ENCODE data around the gene KDSR. TPM values are rescaled to one million over a fixed set of nuclear protein-coding genes. Genes with fewer than 3 reads are reported as not detected.

Gene KDSR
- total RNA-seq, 1 donor, result 46.3 TPM

DNA sequence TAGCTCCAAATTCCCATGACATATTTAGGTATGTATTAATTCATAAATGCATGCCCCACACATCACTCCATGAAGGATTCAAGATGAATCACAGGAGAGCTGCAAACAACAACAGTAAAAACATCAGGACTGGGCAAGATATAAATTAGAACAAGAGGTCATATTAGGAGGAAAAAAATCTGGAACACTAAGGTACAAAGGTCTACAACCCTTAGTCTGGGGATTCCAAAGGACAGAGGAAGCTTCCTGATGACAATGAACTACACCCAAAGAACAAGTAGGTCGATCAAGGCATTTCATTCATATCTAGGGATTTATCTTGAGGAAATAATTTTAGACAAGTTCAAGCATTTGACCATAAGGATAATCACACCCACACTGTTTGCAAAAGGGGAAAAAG lies 40.7 kb upstream of the KDSR start:
- H3K36me3 ChIP-seq (ENCODE audit: insufficient read depth, low read length), result peaks cover 49% of the 10 kb centered on the region
- no peak overlapping the region for H3K4me3 ChIP-seq (ENCODE audit: insufficient read depth, low read length)
- H3K4me2 ChIP-seq (ENCODE audit: insufficient read depth, low read length), result no peak overlapping the region
- H3K27me3 ChIP-seq (ENCODE audit: insufficient read depth, low read length), result no peaks in the 10 kb centered on the region
- H3K27ac ChIP-seq (ENCODE audit: low read depth, low read length), result no peak overlapping the region
- H3K79me2 ChIP-seq (ENCODE audit: insufficient read depth, low read length), result peaks cover 50% of the 10 kb centered on the region
- peaks cover 8% of the 10 kb centered on the region for H3K4me1 ChIP-seq (ENCODE audit: insufficient read depth, low read length)
- DNase-seq (ENCODE audit: insufficient read length, low spot score, missing footprints), result no peak
- TF ChIP-seq, protein P1, sequence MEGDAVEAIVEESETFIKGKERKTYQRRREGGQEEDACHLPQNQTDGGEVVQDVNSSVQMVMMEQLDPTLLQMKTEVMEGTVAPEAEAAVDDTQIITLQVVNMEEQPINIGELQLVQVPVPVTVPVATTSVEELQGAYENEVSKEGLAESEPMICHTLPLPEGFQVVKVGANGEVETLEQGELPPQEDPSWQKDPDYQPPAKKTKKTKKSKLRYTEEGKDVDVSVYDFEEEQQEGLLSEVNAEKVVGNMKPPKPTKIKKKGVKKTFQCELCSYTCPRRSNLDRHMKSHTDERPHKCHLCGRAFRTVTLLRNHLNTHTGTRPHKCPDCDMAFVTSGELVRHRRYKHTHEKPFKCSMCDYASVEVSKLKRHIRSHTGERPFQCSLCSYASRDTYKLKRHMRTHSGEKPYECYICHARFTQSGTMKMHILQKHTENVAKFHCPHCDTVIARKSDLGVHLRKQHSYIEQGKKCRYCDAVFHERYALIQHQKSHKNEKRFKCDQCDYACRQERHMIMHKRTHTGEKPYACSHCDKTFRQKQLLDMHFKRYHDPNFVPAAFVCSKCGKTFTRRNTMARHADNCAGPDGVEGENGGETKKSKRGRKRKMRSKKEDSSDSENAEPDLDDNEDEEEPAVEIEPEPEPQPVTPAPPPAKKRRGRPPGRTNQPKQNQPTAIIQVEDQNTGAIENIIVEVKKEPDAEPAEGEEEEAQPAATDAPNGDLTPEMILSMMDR (IDR thresholded peaks at IDR 0.05; ENCODE audit: extremely low read depth, low read depth, low read length), result no peak
- no peak overlapping the region for H2AFZ ChIP-seq (ENCODE audit: low read length)
- no peaks in the 10 kb centered on the region for H3K9me3 ChIP-seq (ENCODE audit: low read depth, low read length)
- peaks cover 9% of the 10 kb centered on the region for H4K20me1 ChIP-seq (ENCODE audit: insufficient read depth, low read length)

DNA sequence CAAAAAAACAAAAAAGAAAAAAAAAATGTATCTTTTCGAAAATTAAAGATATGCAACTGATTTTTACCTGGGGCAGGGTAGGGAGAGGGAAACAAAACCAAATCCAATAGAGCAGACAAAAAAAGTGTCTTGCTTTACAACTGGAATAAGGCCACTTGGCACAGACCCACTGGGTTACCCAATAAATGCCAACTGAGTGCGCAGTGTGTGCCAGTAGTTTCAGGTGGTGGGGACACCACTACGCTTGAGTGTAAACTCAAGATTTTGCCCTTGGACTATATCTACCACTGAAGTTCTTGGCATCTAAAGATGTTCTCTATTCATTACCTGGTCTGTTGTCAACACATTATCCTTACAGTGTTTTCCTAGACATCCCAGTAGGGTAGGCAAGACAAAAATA lies 39.0 kb upstream of the KDSR start:
- no peak overlapping the region for H2AFZ ChIP-seq (ENCODE audit: low read length)
- H3K79me2 ChIP-seq (ENCODE audit: insufficient read depth, low read length), result peaks cover 46% of the 10 kb centered on the region

DNA sequence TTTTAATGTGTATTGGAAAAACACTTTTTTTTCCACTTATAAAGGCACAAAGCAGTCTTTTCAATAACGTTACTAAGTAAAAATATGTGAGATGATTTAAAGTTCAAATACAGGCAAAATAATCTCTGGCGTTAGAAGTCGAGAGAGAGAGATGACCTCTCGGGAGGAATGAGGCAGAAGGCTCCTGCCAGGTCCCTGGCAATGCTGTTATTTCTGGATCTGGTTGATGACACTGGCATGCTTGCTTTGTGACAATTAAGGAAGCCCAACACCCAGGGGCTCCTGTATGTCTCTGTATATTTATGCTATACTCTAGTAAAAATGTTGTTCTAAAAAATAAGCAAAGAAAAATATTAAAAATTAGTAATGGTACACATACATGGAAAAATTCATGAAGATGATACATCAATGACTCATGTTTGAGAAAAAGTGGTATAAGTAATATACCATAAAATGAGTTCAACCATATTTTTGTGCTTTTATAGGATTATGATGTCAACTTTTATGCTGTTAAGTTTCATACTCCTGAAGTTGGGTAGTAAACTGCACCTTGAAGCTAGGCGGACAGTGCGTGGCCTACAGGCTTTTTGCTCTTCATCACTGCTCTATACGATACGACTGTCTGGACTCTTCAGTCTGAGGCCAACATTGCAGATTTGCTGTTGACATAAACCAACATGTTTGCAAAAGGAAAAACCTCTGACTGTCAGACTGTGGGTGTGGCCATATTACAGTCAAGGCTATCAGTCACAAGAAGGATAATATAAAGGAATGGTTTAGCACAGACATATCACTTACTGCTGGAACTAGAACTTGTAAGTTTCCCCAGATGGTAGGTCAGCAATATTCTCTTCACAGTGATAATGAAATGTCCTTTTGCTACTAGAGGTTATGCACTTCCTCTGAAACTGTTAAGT lies 35.5 kb upstream of the KDSR start:
- no peak overlapping the region for H2AFZ ChIP-seq (ENCODE audit: low read length)
- peaks cover 16% of the 10 kb centered on the region for H3K79me2 ChIP-seq (ENCODE audit: insufficient read depth, low read length)
- H4K20me1 ChIP-seq (ENCODE audit: insufficient read depth, low read length), result no peaks in the 10 kb centered on the region
- no peak overlapping the region for H3K4me3 ChIP-seq (ENCODE audit: insufficient read depth, low read length)
- TF ChIP-seq, protein P1 (IDR thresholded peaks at IDR 0.05; ENCODE audit: extremely low read depth, low read depth, low read length), result no peak
- H3K4me1 ChIP-seq (ENCODE audit: insufficient read depth, low read length), result no peaks in the 10 kb centered on the region
- no peak overlapping the region for H3K4me2 ChIP-seq (ENCODE audit: insufficient read depth, low read length)
- H3K27ac ChIP-seq (ENCODE audit: low read depth, low read length), result no peak overlapping the region
- no peaks in the 10 kb centered on the region for H3K9me3 ChIP-seq (ENCODE audit: low read depth, low read length)
- DNase-seq (ENCODE audit: insufficient read length, low spot score, missing footprints), result no peak
- peaks cover 61% of the 10 kb centered on the region for H3K36me3 ChIP-seq (ENCODE audit: insufficient read depth, low read length)
- H3K27me3 ChIP-seq (ENCODE audit: insufficient read depth, low read length), result no peaks in the 10 kb centered on the region

More for the DNA sequence above, 39.0 kb upstream of the KDSR start:
- TF ChIP-seq, protein P1 (IDR thresholded peaks at IDR 0.05; ENCODE audit: extremely low read depth, low read depth, low read length), result no peak
- Histone ChIP-seq H3K9me3 (ENCODE audit: low read depth, low read length) (no peaks in the 10 kb centered on the region), H3K4me1 (ENCODE audit: insufficient read depth, low read length) (peaks cover 4% of the 10 kb centered on the region), H3K27ac (ENCODE audit: low read depth, low read length) (no peak overlapping the region), H4K20me1 (ENCODE audit: insufficient read depth, low read length) (peaks cover 5% of the 10 kb centered on the region), H3K36me3 (ENCODE audit: insufficient read depth, low read length) (peaks cover 58% of the 10 kb centered on the region), H3K4me2 (ENCODE audit: insufficient read depth, low read length) (no peak overlapping the region), H3K4me3 (ENCODE audit: insufficient read depth, low read length) (no peak overlapping the region), H3K27me3 (ENCODE audit: insufficient read depth, low read length) (no peaks in the 10 kb centered on the region)
- no peak for DNase-seq (ENCODE audit: insufficient read length, low spot score, missing footprints)

DNA sequence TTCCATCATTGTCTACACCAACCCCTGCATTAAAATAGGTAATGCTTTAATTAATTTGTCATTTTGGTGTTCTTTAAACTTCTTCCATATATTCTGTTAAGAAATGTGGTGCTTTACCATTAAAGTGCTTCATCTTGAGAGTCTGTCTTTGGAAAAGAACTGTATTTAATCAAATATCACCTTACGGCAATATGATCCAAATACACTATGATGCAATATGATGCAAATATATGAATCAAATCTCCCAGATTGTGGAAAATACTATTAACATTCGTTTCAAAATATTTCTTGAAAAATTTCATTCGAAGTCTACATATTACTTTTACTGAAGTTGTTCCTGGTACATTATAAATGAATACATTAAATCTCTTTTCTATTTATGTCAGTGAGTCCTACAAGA lies 32.3 kb upstream of the KDSR start:
- Histone ChIP-seq H3K79me2 (ENCODE audit: insufficient read depth, low read length) (no peaks in the 10 kb centered on the region), H3K36me3 (ENCODE audit: insufficient read depth, low read length) (peaks cover 87% of the 10 kb centered on the region)
- TF ChIP-seq, protein P1 (IDR thresholded peaks at IDR 0.05; ENCODE audit: extremely low read depth, low read depth, low read length), result no peak

More for the DNA sequence above, 32.3 kb upstream of the KDSR start:
- Histone ChIP-seq H2AFZ (ENCODE audit: low read length) (no peak overlapping the region), H3K4me1 (ENCODE audit: insufficient read depth, low read length) (no peaks in the 10 kb centered on the region), H4K20me1 (ENCODE audit: insufficient read depth, low read length) (no peaks in the 10 kb centered on the region), H3K9me3 (ENCODE audit: low read depth, low read length) (no peaks in the 10 kb centered on the region), H3K27ac (ENCODE audit: low read depth, low read length) (no peak overlapping the region), H3K4me2 (ENCODE audit: insufficient read depth, low read length) (no peak overlapping the region), H3K27me3 (ENCODE audit: insufficient read depth, low read length) (no peaks in the 10 kb centered on the region), H3K4me3 (ENCODE audit: insufficient read depth, low read length) (no peak overlapping the region)
- no peak for DNase-seq (ENCODE audit: insufficient read length, low spot score, missing footprints)

Measured in osteoblast (primary cell).